GM18519 (cell line): ENCODE results near the gene RBP3.

Experiments used
- ATAC-seq: cut with Tn5 transposase; IDR thresholded peaks from one replicate; pipeline ENCODE4 v1.9.1; 2021; ENCODE audit warnings: mild to moderate bottlenecking, moderate library complexity; ENCODE audit not compliant: unreplicated experiment, low FRiP score

Gene RBP3

DNA sequence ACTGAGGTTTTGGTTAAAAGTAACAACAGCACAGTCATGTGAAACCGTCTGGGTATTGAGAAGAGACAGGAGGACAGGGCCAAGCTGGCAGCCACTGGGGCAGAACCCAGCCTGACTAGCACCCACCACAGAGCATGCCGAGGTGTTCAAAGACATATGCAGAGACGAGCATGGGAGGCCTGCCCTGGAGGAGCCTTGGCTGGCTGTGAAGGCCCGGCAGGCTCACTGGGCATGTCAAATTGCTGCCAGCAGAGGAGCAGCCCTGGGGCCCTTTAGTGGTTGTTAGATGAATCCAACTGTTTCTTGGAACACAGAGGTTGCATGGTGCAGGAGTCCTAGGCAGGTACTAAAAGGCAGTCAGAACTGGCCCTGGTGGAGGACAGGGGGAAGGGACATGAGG is 30.9 kb upstream of the RBP3 start:
- ATAC-seq: no peak

DNA sequence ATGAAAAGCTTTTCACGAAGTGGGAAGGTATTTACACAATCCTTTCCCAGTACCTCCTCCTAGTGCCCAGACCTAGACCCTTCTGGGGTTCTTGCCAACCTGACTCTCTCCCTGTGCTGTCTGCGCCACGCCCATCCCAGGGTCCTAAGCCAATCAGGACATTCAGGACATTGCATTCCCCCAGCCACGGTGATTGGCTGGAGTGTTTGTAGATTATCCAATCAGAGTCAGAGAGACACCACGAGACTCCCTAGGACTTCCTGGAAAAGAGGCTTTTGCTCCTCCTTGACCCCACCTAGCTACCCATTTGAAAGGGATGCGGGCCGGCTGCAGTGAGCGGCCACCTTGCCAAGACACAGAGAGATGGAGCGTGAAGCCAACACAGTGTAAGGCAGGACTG is 29.5 kb upstream of the RBP3 start:
- no peak for ATAC-seq

DNA sequence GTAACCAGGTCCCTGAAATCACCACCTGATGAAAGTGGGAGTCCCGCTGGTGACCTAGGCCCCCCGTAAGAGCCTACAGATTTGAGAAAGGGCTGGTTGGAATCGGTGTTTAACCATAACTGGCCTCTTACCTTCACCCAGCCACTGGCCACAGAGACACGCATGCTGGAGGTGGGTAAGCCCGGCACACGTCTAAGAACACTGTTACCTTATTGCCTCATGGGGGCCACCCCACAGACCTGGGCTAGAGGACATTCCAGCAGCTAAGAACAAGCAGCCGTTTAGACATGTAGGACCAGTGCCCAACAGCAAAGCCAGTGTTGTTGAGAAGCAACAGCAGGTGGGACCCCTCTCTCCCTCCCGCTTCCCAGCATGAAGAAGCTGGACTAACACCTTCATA is 28.4 kb upstream of the RBP3 start:
- no peak for ATAC-seq

DNA sequence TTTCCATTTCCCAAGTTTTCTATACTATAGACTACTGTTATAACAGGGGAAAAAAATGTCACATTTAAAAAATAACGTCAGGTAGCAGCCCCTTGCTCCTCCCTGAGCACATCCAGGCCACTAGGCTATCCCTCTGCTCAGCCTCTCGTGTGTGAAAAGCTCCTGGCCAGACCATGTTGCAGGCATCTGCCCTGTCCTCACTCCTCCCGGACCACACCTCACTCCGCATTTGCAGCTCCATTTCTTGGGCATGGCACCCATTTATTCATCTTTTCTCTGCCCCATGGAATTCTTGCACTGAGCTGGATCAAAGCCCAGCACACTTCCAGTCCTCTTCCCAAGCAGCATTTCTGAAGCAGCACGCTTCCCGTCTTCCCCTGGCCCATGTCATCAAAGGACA is 27.4 kb upstream of the RBP3 start:
- ATAC-seq: no peak

DNA sequence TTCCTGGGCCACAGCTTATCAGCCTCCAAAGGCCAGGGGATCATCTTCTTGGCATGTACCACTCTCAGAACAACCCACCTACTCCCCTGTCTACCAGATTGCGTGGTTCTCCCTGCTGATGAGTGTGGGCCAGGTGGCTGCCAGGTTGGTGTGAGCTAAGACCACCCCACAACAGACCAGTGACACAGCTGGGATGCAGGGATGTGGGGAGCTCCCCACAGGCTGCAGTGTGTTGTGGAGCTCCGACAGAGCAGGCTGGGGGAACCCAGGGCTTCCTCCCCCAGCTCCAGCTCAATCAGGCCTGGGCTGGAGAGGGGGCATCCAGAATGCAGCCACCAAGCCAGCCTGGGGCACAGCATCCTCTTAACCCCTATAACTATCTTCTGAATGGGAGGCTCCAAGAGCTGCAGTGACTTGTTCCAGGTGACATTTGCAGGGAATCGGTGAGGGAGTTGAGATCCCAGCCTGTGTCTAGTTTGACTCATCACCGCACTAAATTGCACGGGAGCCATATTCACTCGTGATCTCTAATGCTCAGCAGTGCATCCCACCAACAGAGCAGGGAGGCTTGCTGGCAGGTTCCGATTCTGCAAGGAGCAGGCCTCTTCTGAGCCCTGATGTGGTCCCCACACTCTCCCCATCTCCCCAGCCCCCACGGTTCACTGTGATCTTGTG is 26.5 kb upstream of the RBP3 start:
- ATAC-seq: no peak

DNA sequence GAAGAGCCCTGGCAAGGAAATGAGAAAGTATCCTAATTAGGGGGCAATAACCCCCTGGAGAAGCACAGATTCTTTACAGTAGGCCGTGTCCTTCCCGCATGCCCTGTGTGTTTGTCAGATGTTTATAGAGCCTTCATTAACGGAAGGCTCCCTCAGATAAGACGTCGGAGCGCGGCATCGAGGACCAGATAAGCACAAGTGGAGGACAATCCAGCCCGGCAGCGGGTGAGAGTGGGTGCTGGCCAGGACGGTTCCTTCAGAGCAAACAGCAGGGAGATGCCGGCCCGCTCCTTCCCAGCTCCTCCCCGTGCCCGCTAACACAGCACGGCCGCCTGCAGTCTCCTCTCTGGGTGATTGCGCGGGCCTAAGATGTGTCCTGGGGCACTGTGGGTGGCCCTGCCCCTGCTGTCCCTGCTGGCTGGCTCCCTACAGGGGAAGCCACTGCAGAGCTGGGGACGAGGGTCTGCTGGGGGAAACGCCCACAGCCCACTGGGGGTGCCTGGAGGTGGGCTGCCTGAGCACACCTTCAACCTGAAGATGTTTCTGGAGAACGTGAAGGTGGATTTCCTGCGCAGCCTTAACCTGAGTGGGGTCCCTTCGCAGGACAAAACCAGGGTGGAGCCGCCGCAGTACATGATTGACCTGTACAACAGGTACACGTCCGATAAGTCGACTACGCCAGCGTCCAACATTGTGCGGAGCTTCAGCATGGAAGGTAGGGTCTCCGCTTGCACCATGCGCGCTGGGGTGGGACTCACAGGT is 25.7 kb upstream of the RBP3 start, which contains the start of gene GDF2:
GDF2 (plus strand) TSS at position 155 of the 762 bp plus-strand sequence; CDS start at position 370, 215 bp downstream.
- ATAC-seq: no peak

DNA sequence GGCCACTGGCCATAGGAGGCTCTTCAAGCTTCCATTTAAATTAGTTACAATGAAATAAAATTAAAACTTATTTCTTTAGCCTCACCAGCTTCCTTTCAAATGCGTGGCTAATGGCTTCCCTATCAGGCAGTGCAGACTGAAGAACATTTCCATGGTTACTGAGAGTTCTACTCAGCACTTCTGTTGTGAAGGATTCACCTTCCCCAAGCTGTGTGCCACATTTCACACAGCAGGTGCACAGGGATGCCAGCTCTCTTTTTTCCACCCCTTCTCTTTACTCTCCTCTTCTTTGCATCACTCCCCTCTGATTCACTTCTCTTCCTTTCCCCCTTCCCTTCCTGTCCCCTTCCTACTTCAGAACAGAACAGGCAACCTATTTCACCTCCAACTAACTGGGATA is 25.1 kb upstream of the RBP3 start:
- ATAC-seq: no peak

- no peak for ATAC-seq
Measured at GRCh38 chr10:47323636-47324296, 24.4 kb upstream of the RBP3 start.

- no peak for ATAC-seq
Measured at GRCh38 chr10:47325303-47326291, 22.6 kb upstream of the RBP3 start.

- no peak for ATAC-seq
Measured at GRCh38 chr10:47326306-47326926, 21.7 kb upstream of the RBP3 start.

DNA sequence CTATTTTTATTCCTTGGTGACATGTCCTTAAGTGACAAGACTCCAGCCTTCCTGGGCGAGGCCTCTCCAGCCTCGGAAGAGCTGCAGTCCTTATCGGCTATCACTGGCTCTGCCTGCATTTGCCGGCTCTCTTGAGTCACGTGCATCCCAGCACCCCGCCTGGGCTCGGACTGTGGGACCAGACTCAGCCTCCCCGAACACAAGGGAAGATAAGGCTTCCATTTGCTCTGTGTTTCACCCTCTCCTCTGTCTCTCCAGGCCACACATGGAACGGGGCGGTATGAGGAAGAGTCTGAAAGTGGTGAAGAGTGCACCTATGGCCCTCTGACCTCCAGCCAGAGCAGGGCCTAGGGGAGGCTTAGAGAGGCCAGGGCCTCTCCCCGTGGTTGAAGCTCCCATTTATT is 21.2 kb upstream of the RBP3 start:
- no peak for ATAC-seq

DNA sequence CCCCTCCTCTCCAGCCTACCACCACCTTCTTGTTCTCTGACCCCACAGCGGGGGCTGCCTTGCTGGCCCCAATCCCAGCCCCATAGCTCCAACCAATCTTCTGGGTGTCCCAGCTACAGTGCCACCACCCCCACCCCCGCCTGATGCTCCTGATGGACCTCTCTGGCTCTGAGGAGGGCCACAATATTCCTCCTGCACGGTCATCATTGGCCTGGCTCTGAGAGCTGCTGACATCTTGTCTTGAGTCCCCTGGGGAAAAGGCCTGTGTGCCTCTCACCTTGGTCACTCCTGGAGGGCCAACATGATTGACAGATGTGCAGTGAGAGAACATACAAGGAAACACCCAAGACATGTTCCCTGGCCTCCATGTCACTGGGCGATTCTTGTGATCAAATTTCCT is 18.3 kb upstream of the RBP3 start:
- ATAC-seq: no peak

DNA sequence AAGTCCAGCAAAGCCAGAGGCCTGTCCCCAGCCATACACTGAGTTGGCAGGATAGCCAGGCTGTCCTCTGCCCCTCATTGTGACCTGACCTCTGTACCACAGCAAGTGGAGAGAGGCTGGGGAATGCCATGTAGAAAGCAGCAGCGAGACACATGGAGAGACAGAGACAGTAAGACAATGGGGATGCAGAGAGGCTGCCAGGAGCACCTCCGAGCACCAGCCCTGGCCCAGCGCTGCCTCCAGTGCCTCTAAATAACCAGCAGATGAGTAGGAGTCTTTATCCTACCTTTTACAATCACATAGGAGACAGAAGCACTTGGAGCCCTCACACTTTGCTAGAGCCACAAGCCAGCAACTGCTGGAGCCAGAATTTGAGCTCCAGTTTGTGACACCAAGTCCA is 17.8 kb upstream of the RBP3 start:
- ATAC-seq: no peak

GRCh38 chr10:47330804-47331203 is 17.4 kb upstream of the RBP3 start:
- ATAC-seq: no peak

GRCh38 chr10:47331491-47331890 is 16.7 kb upstream of the RBP3 start:
- no peak for ATAC-seq

- ATAC-seq: no peak
Measured at GRCh38 chr10:47331954-47332353, 16.2 kb upstream of the RBP3 start.

DNA sequence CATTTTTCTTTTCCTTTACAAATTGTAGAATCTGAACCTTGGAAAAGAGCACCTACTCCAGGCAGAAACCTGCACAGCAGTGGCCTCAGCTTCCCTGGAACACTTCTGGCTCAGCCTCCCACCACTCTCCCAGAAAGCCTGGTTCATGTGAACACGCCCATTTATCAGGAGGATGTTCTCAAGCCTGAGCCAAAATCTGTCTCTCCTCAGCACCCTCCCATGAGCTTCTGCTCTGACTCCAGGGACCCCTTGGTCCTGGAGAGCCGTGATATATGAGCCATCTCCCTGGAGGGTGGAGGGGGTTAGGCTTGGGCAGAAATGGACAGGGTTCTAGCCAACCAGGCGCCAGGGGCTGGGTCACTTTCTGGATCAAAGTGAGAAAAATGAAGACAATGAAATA is 15.8 kb upstream of the RBP3 start:
- no peak for ATAC-seq

DNA sequence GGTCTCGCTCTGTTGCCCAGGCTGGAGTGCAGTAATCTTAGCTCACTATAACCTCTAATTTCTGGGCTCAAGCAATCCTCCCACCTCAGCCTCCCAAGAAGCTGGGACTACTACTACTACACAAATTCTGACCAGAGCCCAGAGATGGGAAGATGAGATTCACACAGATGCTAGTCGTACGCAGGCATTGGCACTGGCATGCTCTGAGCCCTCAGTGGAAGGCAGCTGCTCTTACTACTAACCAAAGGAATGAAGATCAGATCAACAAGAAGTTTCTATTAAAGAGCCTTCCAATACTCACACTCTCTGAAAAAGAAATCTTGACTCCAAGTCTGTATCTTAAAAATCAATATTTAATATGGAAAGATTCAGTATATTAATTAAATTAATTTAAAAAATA is 15.2 kb upstream of the RBP3 start:
- ATAC-seq: no peak

GRCh38 chr10:47333532-47333931 is 14.6 kb upstream of the RBP3 start:
- ATAC-seq: no peak
